Body of pancreas (tissue), 4 donors: ENCODE data around the gene RTP2. TPM values are rescaled to one million over a fixed set of nuclear protein-coding genes. Genes with fewer than 3 reads are reported as not detected.

Experiments
- ATAC-seq: fragments of 150-250 bp; one replicate; pipeline ENCODE4 v1.9.1; 2016
- DNase-seq, 4 donors: peaks; one replicate each; pipeline ENCODE4 v3.0.0-alpha.2; 2019
- H3K27ac ChIP-seq, 4 donors: fragments of 200-600 bp; sonication (generic); 1 replicate in 3 of 4; 2 replicates in 1 of 4; pipeline versions ENCODE4 v1.5.1 to v1.6.1; 2016 to 2019; ENCODE audit warnings: mild to moderate bottlenecking in 1 of 4, mixed read lengths in 1 of 4, moderate library complexity in 1 of 4
- H3K27me3 ChIP-seq, 2 donors: fragments of 200-600 bp; sonication (generic); one replicate each; pipeline ENCODE4 v1.6.0; 2016; ENCODE audit warnings: mild to moderate bottlenecking in 1 of 2
- H3K36me3 ChIP-seq, 2 donors: fragments of 200-600 bp; sonication (generic); replicated peaks in 1 of 2; 2 replicates each; pipeline ENCODE4 v1.5.1; 2016; ENCODE audit warnings: low read depth in 2 of 2; ENCODE audit not compliant: insufficient read depth in 1 of 2
- H3K4me1 ChIP-seq: fragments of 200-600 bp; sonication (generic); one replicate; pipeline ENCODE4 v1.6.0; 2016
- H3K4me3 ChIP-seq, 2 donors: fragments of 200-600 bp; sonication (generic); 1 replicate in 1 of 2; 2 replicates in 1 of 2; pipeline ENCODE4 v1.5.1; 2016 to 2019
- H3K9me3 ChIP-seq, 3 donors: fragments of 200-600 bp; sonication (generic); 1 replicate in 2 of 3; 2 replicates in 1 of 3; pipeline ENCODE4 v1.5.1; 2016
- POLR2A ChIP-seq, 3 donors: fragments of 450-650 bp; IDR thresholded peaks; one replicate each; pipeline ENCODE4 v1.6.1; 2016; ENCODE audit warnings: antibody characterized with exemption in 3 of 3, mild to moderate bottlenecking in 2 of 3
- WGBS, 2 donors: methylation state at CpG; one replicate each; pipeline ENCODE4 v1.1.5; 2017; 5-methylcytosine and 5-hydroxymethylcytosine counted together
- intact Hi-C: fragments of 100-400 bp; cut with DNase I; formaldehyde crosslinking; loops from one replicate; pipeline ENCODE4 v1.15.1; 2023
- total RNA-seq, 2 donors: library from RNA; depleted of rRNA; stranded (reverse); fragments of >200 nt; gene quantifications; one replicate each; pipeline ENCODE4 v1.1.0, GENCODE V29; 2016
- TF ChIP-seq, protein P1 (sequence below), 7 experiments: fragments of 450-650 bp in 4 of 7; fragments of 200-600 bp in 3 of 7; sonication (generic) in 3 of 7; IDR thresholded peaks; one replicate each; pipeline ENCODE4 v1.5.1; 2016 to 2019; ENCODE audit warnings: antibody characterized with exemption in 7 of 7

The RTP2 gene
- total RNA-seq, 2 donors from 2014 or later: not detected

GRCh38 chr3:187705164-187705563, 2.8 kb upstream of the RTP2 start:
- H3K4me3 ChIP-seq: no peak overlapping the region
- H3K27ac ChIP-seq: no peak overlapping the region
- intact Hi-C loops: no loop called here

GRCh38 chr3:187700249-187700648, 2.1 kb downstream of the RTP2 start:
- intact Hi-C loops: no loop called here
- Histone ChIP-seq H3K36me3 (no peaks in the 10 kb centered on the region), H3K9me3 (no peaks in the 10 kb centered on the region), H3K4me3 (no peak overlapping the region), H3K27me3 (no peaks in the 10 kb centered on the region), H3K4me1 (no peaks in the 10 kb centered on the region), H3K27ac (no peak overlapping the region)
- ATAC-seq (no peak), DNase-seq (no peak)
- TF ChIP-seq, protein P1, sequence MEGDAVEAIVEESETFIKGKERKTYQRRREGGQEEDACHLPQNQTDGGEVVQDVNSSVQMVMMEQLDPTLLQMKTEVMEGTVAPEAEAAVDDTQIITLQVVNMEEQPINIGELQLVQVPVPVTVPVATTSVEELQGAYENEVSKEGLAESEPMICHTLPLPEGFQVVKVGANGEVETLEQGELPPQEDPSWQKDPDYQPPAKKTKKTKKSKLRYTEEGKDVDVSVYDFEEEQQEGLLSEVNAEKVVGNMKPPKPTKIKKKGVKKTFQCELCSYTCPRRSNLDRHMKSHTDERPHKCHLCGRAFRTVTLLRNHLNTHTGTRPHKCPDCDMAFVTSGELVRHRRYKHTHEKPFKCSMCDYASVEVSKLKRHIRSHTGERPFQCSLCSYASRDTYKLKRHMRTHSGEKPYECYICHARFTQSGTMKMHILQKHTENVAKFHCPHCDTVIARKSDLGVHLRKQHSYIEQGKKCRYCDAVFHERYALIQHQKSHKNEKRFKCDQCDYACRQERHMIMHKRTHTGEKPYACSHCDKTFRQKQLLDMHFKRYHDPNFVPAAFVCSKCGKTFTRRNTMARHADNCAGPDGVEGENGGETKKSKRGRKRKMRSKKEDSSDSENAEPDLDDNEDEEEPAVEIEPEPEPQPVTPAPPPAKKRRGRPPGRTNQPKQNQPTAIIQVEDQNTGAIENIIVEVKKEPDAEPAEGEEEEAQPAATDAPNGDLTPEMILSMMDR (IDR thresholded peaks at IDR 0.05): no peak
- no peak for TF ChIP-seq POLR2A (IDR thresholded peaks at IDR 0.05)
- WGBS, 2 donors: 83 to 94% methylated on average over 1 to 2 of the region's 2 CpGs

More at GRCh38 chr3:187705164-187705563, 2.8 kb upstream of the RTP2 start:
- Histone ChIP-seq H3K27me3 (no peaks in the 10 kb centered on the region), H3K4me1 (no peaks in the 10 kb centered on the region), H3K9me3 (no peaks in the 10 kb centered on the region), H3K36me3 (no peaks in the 10 kb centered on the region)
- DNase-seq (no peak), ATAC-seq (no peak)
- TF ChIP-seq, protein P1 (IDR thresholded peaks at IDR 0.05): no peak
- TF ChIP-seq POLR2A (IDR thresholded peaks at IDR 0.05): no peak

DNA sequence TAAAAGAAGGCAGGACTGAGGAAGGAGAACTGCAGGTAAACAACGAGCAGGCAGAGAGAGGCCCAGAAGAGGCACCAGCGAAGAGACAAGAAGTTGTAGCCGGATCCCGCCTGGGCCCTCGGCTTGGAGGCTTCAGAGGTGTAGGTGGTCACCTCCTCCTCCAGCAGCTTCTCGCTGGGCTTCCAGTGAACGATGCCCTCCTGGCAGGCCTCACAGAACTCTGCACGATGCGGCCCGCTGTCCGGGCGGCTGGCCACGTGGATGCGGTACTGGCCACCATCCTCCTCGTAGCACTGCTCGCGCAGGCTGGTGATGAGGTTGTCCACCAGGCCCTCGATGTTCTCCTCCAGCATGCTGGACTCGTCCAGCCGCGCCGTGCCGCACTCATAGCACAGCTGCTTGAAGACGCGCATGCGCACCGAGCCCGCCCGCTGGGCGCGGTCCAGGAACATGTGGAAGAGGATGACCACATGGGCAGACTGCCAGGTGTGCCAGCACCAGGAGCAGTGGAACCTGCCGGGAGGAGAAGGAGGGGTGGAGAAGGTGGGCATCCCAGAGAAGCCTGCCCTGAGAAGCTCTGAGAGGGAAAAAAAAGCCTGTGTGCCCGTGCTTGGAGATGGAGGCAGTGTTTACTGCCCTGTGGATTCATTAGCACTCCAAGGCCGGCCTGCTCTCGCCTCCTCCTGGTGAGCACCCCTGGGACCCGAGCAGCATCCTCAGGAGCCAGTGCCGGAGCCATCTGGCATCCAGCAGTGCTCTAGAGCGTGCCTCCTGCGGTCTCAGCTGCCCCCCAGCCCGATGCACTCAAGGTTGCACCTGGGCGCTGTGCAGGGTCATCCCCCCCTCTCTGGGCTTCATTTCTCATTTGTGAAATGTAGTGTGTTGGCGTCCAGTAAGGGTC, 3.6 kb downstream of the RTP2 start:
- 83 to 86% methylated on average over 33 to 34 of the region's 42 CpGs for WGBS, 2 donors
- TF ChIP-seq, protein P1 (IDR thresholded peaks at IDR 0.05): no peak
- TF ChIP-seq POLR2A (IDR thresholded peaks at IDR 0.05): no peak
- Histone ChIP-seq H3K9me3 (no peaks in the 10 kb centered on the region), H3K27ac (no peak overlapping the region), H3K4me1 (no peaks in the 10 kb centered on the region), H3K27me3 (no peaks in the 10 kb centered on the region), H3K4me3 (no peak overlapping the region), H3K36me3 (no peaks in the 10 kb centered on the region)
- no peak for ATAC-seq
- DNase-seq: no peak
- intact Hi-C loops: no loop called here

- no peak for TF ChIP-seq POLR2A (IDR thresholded peaks at IDR 0.05)
- TF ChIP-seq, protein P1 (IDR thresholded peaks at IDR 0.05): no peak
- 30 to 40% methylated on average over 4 of the region's 4 CpGs for WGBS, 2 donors
- ATAC-seq (no peak), DNase-seq (no peak)
- H3K4me3 ChIP-seq: no peak overlapping the region
- H3K9me3 ChIP-seq: no peaks in the 10 kb centered on the region
- no peaks in the 10 kb centered on the region for H3K4me1 ChIP-seq
- no peaks in the 10 kb centered on the region for H3K27me3 ChIP-seq
- intact Hi-C loops: no loop called here
- no peak overlapping the region for H3K27ac ChIP-seq
- H3K36me3 ChIP-seq: no peaks in the 10 kb centered on the region
Measured at GRCh38 chr3:187696021-187696420, 6.3 kb downstream of the RTP2 start.

GRCh38 chr3:187695449-187695848, 6.9 kb downstream of the RTP2 start:
- WGBS, 2 donors: 52 to 55% methylated on average over 4 of the region's 4 CpGs
- no peaks in the 10 kb centered on the region for H3K27me3 ChIP-seq
- no peaks in the 10 kb centered on the region for H3K9me3 ChIP-seq
- no peak for DNase-seq
- intact Hi-C loops: no loop called here
- TF ChIP-seq POLR2A (IDR thresholded peaks at IDR 0.05): no peak
- TF ChIP-seq, protein P1 (IDR thresholded peaks at IDR 0.05): no peak
- H3K36me3 ChIP-seq: no peaks in the 10 kb centered on the region
- no peak overlapping the region for H3K4me3 ChIP-seq
- ATAC-seq: no peak
- no peak overlapping the region for H3K27ac ChIP-seq
- no peaks in the 10 kb centered on the region for H3K4me1 ChIP-seq
